ENCODE measurements around the gene GLOD4. TPM values are rescaled to one million over a fixed set of nuclear protein-coding genes. Genes with fewer than 3 reads are reported as not detected.
"Not testable (repeated sequence)": the region's sequence is repeated elsewhere in the genome, so short reads cannot be mapped to it uniquely, and the experiment has no call there.

The GLOD4 gene
- total RNA-seq, 1 donor from 2014 or later: 80.1 TPM

GRCh38 chr17:794876-795275 is 12.8 kb upstream of the GLOD4 start:
- DNase-seq: peak; percentile 87
- H3K4me3 Mint-ChIP-seq (ENCODE audit: unreplicated experiment): peak overlapping the region; percentile 70
- TF ChIP-seq CTCF (IDR thresholded peaks at IDR 0.05; ENCODE audit: partially characterized antibody, unreplicated experiment): peak; percentile 58

GRCh38 chr17:792277-792676 is 10.2 kb upstream of the GLOD4 start:
- no peak for TF ChIP-seq CTCF (IDR thresholded peaks at IDR 0.05; ENCODE audit: partially characterized antibody, unreplicated experiment)
- H3K9me3 Mint-ChIP-seq (ENCODE audit: unreplicated experiment): peaks cover 27% of the 10 kb centered on the region
- no peak for DNase-seq
- H3K4me3 Mint-ChIP-seq (ENCODE audit: unreplicated experiment): no peak overlapping the region
- H3K4me1 Mint-ChIP-seq (ENCODE audit: low read depth, unreplicated experiment): peaks cover 38% of the 10 kb centered on the region
- H3K27ac Mint-ChIP-seq (ENCODE audit: unreplicated experiment): peak overlapping the region; percentile 55
- H3K27me3 Mint-ChIP-seq (ENCODE audit: unreplicated experiment): peaks cover 9% of the 10 kb centered on the region
- peaks cover 1% of the 10 kb centered on the region for H3K36me3 Mint-ChIP-seq (ENCODE audit: unreplicated experiment)

More at GRCh38 chr17:794876-795275, 12.8 kb upstream of the GLOD4 start:
- Mint-ChIP-seq H3K27me3 (ENCODE audit: unreplicated experiment) (peaks cover 11% of the 10 kb centered on the region), H3K4me1 (ENCODE audit: low read depth, unreplicated experiment) (peaks cover 42% of the 10 kb centered on the region), H3K36me3 (ENCODE audit: unreplicated experiment) (no peaks in the 10 kb centered on the region), H3K27ac (ENCODE audit: unreplicated experiment) (peak overlapping the region; percentile 97), H3K9me3 (ENCODE audit: unreplicated experiment) (peaks cover 27% of the 10 kb centered on the region)

GRCh38 chr17:791829-792228 is 9.7 kb upstream of the GLOD4 start:
- no peak overlapping the region for H3K4me3 Mint-ChIP-seq (ENCODE audit: unreplicated experiment)
- peaks cover 9% of the 10 kb centered on the region for H3K27me3 Mint-ChIP-seq (ENCODE audit: unreplicated experiment)
- DNase-seq: no peak
- H3K4me1 Mint-ChIP-seq (ENCODE audit: low read depth, unreplicated experiment): peaks cover 38% of the 10 kb centered on the region
- H3K9me3 Mint-ChIP-seq (ENCODE audit: unreplicated experiment): peaks cover 27% of the 10 kb centered on the region
- no peak for TF ChIP-seq CTCF (IDR thresholded peaks at IDR 0.05; ENCODE audit: partially characterized antibody, unreplicated experiment)
- no peak overlapping the region for H3K27ac Mint-ChIP-seq (ENCODE audit: unreplicated experiment)
- peaks cover 4% of the 10 kb centered on the region for H3K36me3 Mint-ChIP-seq (ENCODE audit: unreplicated experiment)

GRCh38 chr17:790874-791247 is 8.8 kb upstream of the GLOD4 start:
- DNase-seq; H3K4me3 Mint-ChIP-seq (ENCODE audit: unreplicated experiment); H3K36me3 Mint-ChIP-seq (ENCODE audit: unreplicated experiment); H3K27me3 Mint-ChIP-seq (ENCODE audit: unreplicated experiment): not testable (repeated sequence)
- Mint-ChIP-seq H3K4me1 (ENCODE audit: low read depth, unreplicated experiment) (peaks cover 35% of the 10 kb centered on the region), H3K9me3 (ENCODE audit: unreplicated experiment) (peaks cover 27% of the 10 kb centered on the region), H3K27ac (ENCODE audit: unreplicated experiment) (peak overlapping the region; percentile 69)

GRCh38 chr17:789931-790873 is 8.1 kb upstream of the GLOD4 start:
- peaks cover 23% of the 10 kb centered on the region for H3K9me3 Mint-ChIP-seq (ENCODE audit: unreplicated experiment)
- peaks cover 32% of the 10 kb centered on the region for H3K4me1 Mint-ChIP-seq (ENCODE audit: low read depth, unreplicated experiment)
- peak overlapping the region; percentile 43 for H3K27ac Mint-ChIP-seq (ENCODE audit: unreplicated experiment)
- not testable (repeated sequence) for H3K27me3 Mint-ChIP-seq (ENCODE audit: unreplicated experiment); H3K36me3 Mint-ChIP-seq (ENCODE audit: unreplicated experiment); DNase-seq; H3K4me3 Mint-ChIP-seq (ENCODE audit: unreplicated experiment)
